Measurements from ENCODE around the gene KCTD5. TPM values are rescaled to one million over a fixed set of nuclear protein-coding genes. Genes with fewer than 3 reads are reported as not detected.

Gene KCTD5
- total and polyA plus RNA-seq, 10 of the 15 experiments (the other 5 are each of a cell fraction or from before 2014, with no cell fraction given), result 0.58 to 56.4 (median 37.3) TPM

GRCh38 chr16:2720064-2720457 lies 37.7 kb downstream of the KCTD5 start, which contains the start of gene PRSS27:
TSS of gene PRSS27 (minus strand) at chr16:2720224. CDS start at chr16:2720160, 64 bp downstream.
- 95% methylated on average over 21 of the region's 26 CpGs for WGBS (ENCODE audit: insufficient coverage, insufficient replicate concordance, low lambda C conversion rate, missing lambda C conversion rate)
- ChIA-PET SMC1A (ENCODE audit: uncharacterized antibody, unreplicated experiment) (interaction anchor here (0.7 kb wide), 1 partner anchor 22 kb away, joined by 3 read pairs; no protein-coding TSS in a partner anchor), POLR2A (no interaction called here), RAD21 (ENCODE audit: unreplicated experiment) (interaction anchor here (1.4 kb wide), 1 partner anchor 34 kb away, joined by 3 read pairs; no protein-coding TSS in a partner anchor), CTCF (interaction anchor here (0.9 kb wide), 1 partner anchor 38 kb away, joined by 3 read pairs; the partner anchor contains the start of gene KCTD5)
- Histone ChIP-seq H3K9me3 (replicated peaks; ENCODE audit: control insufficient read depth, insufficient read depth, low read length) (no peaks in the 10 kb centered on the region), H3K4me3 (peak within 1 kb of the TSS; percentile 84), H3K4me1 (ENCODE audit: control insufficient read depth, insufficient read depth, low read length) (0 out of 2 replicates have a peak, but pooled peaks cover 6% of the 10 kb centered on the region), H3K27me3 (replicated peaks in 1 of 2; ENCODE audit: control insufficient read depth in 2 of 2, insufficient read depth in 2 of 2, low read length in 1 of 2) (no peaks in the 10 kb centered on the region), H3K9ac (ENCODE audit: control insufficient read depth, insufficient read depth, low read length) (peak within 1 kb of the TSS; percentile 78), H2AFZ (ENCODE audit: control insufficient read depth, low read depth, low read length) (peak within 1 kb of the TSS; percentile 75), H3K4me2 (ENCODE audit: control insufficient read depth, insufficient read depth) (peak within 1 kb of the TSS; percentile 71), H3K27ac (ENCODE audit: control insufficient read depth, insufficient read depth) (no peak within 1 kb of the TSS; the same call in 1 of the 2 replicates), H4K20me1 (ENCODE audit: control insufficient read depth, insufficient read depth) (no peaks in the 10 kb centered on the region), H3K36me3 (ENCODE audit: control insufficient read depth in 2 of 2, insufficient read depth in 2 of 2, low read length in 1 of 2) (no peaks in the 10 kb centered on the region), H3K79me2 (ENCODE audit: control insufficient read depth, insufficient read depth, low read length) (no peaks in the 10 kb centered on the region)
- in situ Hi-C loops (cut with MboI) (no loop called here), intact Hi-C loops (cut with micrococcal nuclease; ENCODE audit: unreplicated experiment) (loop anchor here (2.0 to 10.0 kb wide), 2 partner anchors 37 to 145 kb away; partner anchors contain the start of gene KCTD5)
- ATAC-seq, result no peak
- no peak for FAIRE-seq
- BruUV-seq (replicated peaks), result TSS peak; percentile 81
- no peak for DNase-seq (ENCODE audit: low read depth, low spot score)
- no peak for TF ChIP-seq BRCA1 (IDR thresholded peaks at IDR 0.05; ENCODE audit: low read depth, low read length)
- no peak for TF ChIP-seq ZNF622 (IDR thresholded peaks at IDR 0.05)
- no peak for TF ChIP-seq ZBED1 (IDR thresholded peaks at IDR 0.05; ENCODE audit: borderline replicate concordance)
- no peak for TF ChIP-seq USF1 (IDR thresholded peaks at IDR 0.05; ENCODE audit: borderline replicate concordance, extremely low read length, insufficient read depth, low read depth, low read length)
- no peak for TF ChIP-seq HDAC2 (IDR thresholded peaks at IDR 0.05)
- no peak for TF ChIP-seq PRDM15 (CRISPR knock-in tag; IDR thresholded peaks at IDR 0.05)
- no peak for TF ChIP-seq EP300 (IDR thresholded peaks at IDR 0.05; ENCODE audit: borderline replicate concordance in 1 of 2, control insufficient read depth in 1 of 2, low read depth in 2 of 2, low read length in 2 of 2)
- TF ChIP-seq ZZZ3 (IDR thresholded peaks at IDR 0.05; ENCODE audit: control insufficient read depth, insufficient read length, low read depth), result no peak
- no peak for TF ChIP-seq ZNF217 (IDR thresholded peaks at IDR 0.05)
- TF ChIP-seq CTCF (IDR thresholded peaks at IDR 0.05 in 2 of 3, conservative IDR thresholded peaks at IDR 0.05 in 1 of 3; ENCODE audit: control insufficient read depth in 2 of 3, extremely low read depth in 1 of 3, insufficient read depth in 1 of 3, low read depth in 3 of 3, low read length in 3 of 3), result no peak
- no peak for TF ChIP-seq POU2F2 (IDR thresholded peaks at IDR 0.05; ENCODE audit: borderline replicate concordance, low read depth, low read length)
- TF ChIP-seq HDAC6 (IDR thresholded peaks at IDR 0.05; ENCODE audit: unreplicated experiment), result no peak
- TF ChIP-seq E2F8 (IDR thresholded peaks at IDR 0.05; ENCODE audit: low read depth, partially characterized antibody), result no peak
- TF ChIP-seq YBX1 (IDR thresholded peaks at IDR 0.05), result no peak
- TF ChIP-seq RAD21 (IDR thresholded peaks at IDR 0.05; ENCODE audit: insufficient read depth, low read depth, low read length), result no peak

Measured in GM12878 (cell line).